H9 (cell line): ENCODE results near the gene PTPN12. TPM values are rescaled to one million over a fixed set of nuclear protein-coding genes. Genes with fewer than 3 reads are reported as not detected.

ENCODE experiments used
- DNase-seq: peaks from one replicate; pipeline ENCODE4 v3.0.0-alpha.2; 2017
- H2AFZ ChIP-seq: one replicate; pipeline ENCODE4 v1.6.1; 2013; ENCODE audit warnings: mild to moderate bottlenecking, low read length, control low read depth, moderate library complexity
- H2AK5ac ChIP-seq: 2 replicates; pipeline ENCODE4 v1.6.1; 2013; ENCODE audit warnings: low read length, control low read depth, mixed read lengths; ENCODE audit not compliant: insufficient read length
- H2BK120ac ChIP-seq: one replicate; pipeline ENCODE4 v1.6.1; 2013; ENCODE audit warnings: low read depth, mild to moderate bottlenecking, low read length, control low read depth, inconsistent platforms; ENCODE audit not compliant: poor library complexity, severe bottlenecking
- H2BK12ac ChIP-seq: 2 replicates; pipeline ENCODE4 v1.6.1; 2013; ENCODE audit warnings: low read length, control low read depth, mixed read lengths, low read depth; ENCODE audit not compliant: insufficient read length
- H2BK15ac ChIP-seq: 2 replicates; pipeline ENCODE4 v1.6.1; 2013; ENCODE audit warnings: low read depth, low read length, control low read depth
- H2BK20ac ChIP-seq: one replicate; pipeline ENCODE4 v1.6.1; 2013; ENCODE audit warnings: low read depth, mild to moderate bottlenecking, low read length, control low read depth, inconsistent platforms; ENCODE audit not compliant: poor library complexity, severe bottlenecking
- H2BK5ac ChIP-seq: 2 replicates; pipeline ENCODE4 v1.6.1; 2013; ENCODE audit warnings: low read length, control low read depth, mixed read lengths; ENCODE audit not compliant: insufficient read length
- H3K14ac ChIP-seq: 2 replicates; pipeline ENCODE4 v1.6.1; 2013; ENCODE audit warnings: low read length, control low read depth; ENCODE audit not compliant: insufficient read depth
- H3K18ac ChIP-seq: 2 replicates; pipeline ENCODE4 v1.6.1; 2013; ENCODE audit warnings: low read depth, mild to moderate bottlenecking, mixed read lengths, low read length, control low read depth; ENCODE audit not compliant: insufficient read length
- H3K23ac ChIP-seq: 2 replicates; pipeline ENCODE4 v1.6.1; 2013; ENCODE audit warnings: low read length, control low read depth, mixed read lengths, low read depth; ENCODE audit not compliant: insufficient read length
- H3K23me2 ChIP-seq: 2 replicates; pipeline ENCODE4 v1.6.1; 2013; ENCODE audit warnings: low read depth, mild to moderate bottlenecking, mixed read lengths, low read length, control low read depth; ENCODE audit not compliant: insufficient read length, poor library complexity, severe bottlenecking
- H3K27ac ChIP-seq: 2 replicates; pipeline ENCODE4 v1.5.1; 2013; ENCODE audit warnings: low read length, control low read depth, mixed read lengths, low read depth; ENCODE audit not compliant: insufficient read length
- H3K27me3 ChIP-seq: 2 replicates; pipeline ENCODE4 v1.6.1; 2013; ENCODE audit warnings: low read length, control low read depth, inconsistent platforms; ENCODE audit not compliant: insufficient read depth
- H3K4ac ChIP-seq: 2 replicates; pipeline ENCODE4 v1.6.1; 2013; ENCODE audit warnings: low read depth, mild to moderate bottlenecking, control low read depth, inconsistent platforms, low read length, moderate library complexity
- H3K4me1 ChIP-seq: 2 replicates; pipeline ENCODE4 v1.6.1; 2013; ENCODE audit warnings: low read length, control low read depth, inconsistent platforms; ENCODE audit not compliant: insufficient read depth
- H3K4me2 ChIP-seq: 2 replicates; pipeline ENCODE4 v1.6.1; 2013; ENCODE audit warnings: low read length, control low read depth, mixed read lengths; ENCODE audit not compliant: insufficient read length, insufficient read depth
- H3K56ac ChIP-seq: 2 replicates; pipeline ENCODE4 v1.6.1; 2013; ENCODE audit warnings: low read depth, mild to moderate bottlenecking, mixed read lengths, low read length, control low read depth; ENCODE audit not compliant: insufficient read length
- H3K79me1 ChIP-seq: 2 replicates; pipeline ENCODE4 v1.6.1; 2013; ENCODE audit warnings: low read depth, mild to moderate bottlenecking, moderate library complexity, low read length, control low read depth, inconsistent platforms; ENCODE audit not compliant: insufficient read depth, poor library complexity, severe bottlenecking
- H3K79me2 ChIP-seq: 2 replicates; pipeline ENCODE4 v1.6.1; 2013; ENCODE audit warnings: low read length, control low read depth, inconsistent platforms; ENCODE audit not compliant: insufficient read depth
- H3K9ac ChIP-seq: 2 replicates; pipeline ENCODE4 v1.6.1; 2013; ENCODE audit warnings: low read length, control low read depth, mixed read lengths; ENCODE audit not compliant: insufficient read length; ENCODE audit errors: extremely low read depth
- H3K9me3 ChIP-seq: one replicate; pipeline ENCODE4 v1.6.1; 2013; ENCODE audit warnings: low read depth, low read length, inconsistent platforms; ENCODE audit not compliant: control insufficient read depth
- H3T11ph ChIP-seq: one replicate; pipeline ENCODE4 v1.6.1; 2013; ENCODE audit warnings: mild to moderate bottlenecking, low read length, control low read depth, inconsistent platforms
- H4K20me1 ChIP-seq: one replicate; pipeline ENCODE4 v1.6.1; 2013; ENCODE audit not compliant: control insufficient read depth, insufficient read length, insufficient read depth
- H4K5ac ChIP-seq: 2 replicates; pipeline ENCODE4 v1.6.1; 2013; ENCODE audit warnings: low read depth, mild to moderate bottlenecking, mixed read lengths, low read length, control low read depth; ENCODE audit not compliant: insufficient read length
- H4K8ac ChIP-seq: replicated peaks from 2 replicates; pipeline ENCODE4 v1.6.1; 2013; ENCODE audit warnings: low read length, control low read depth, mixed read lengths, low read depth; ENCODE audit not compliant: insufficient read length
- H4K91ac ChIP-seq: 2 replicates; pipeline ENCODE4 v1.6.1; 2013; ENCODE audit warnings: low read depth, mild to moderate bottlenecking, moderate library complexity, mixed read lengths, low read length, control low read depth; ENCODE audit not compliant: insufficient read length
- H3K27ac Mint-ChIP-seq, 3 experiments: 2 replicates in 2 of 3; 3 replicates in 1 of 3; pipeline ENCODE4 v1.8.0; 2020 to 2021; ENCODE audit warnings: mixed read lengths in 3 of 3, mild to moderate bottlenecking in 1 of 3, moderate library complexity in 1 of 3
- H3K27me3 Mint-ChIP-seq: 2 replicates; pipeline ENCODE4 v1.8.0; 2021; ENCODE audit warnings: low read depth, mild to moderate bottlenecking, moderate library complexity, mixed read lengths
- H3K36me3 Mint-ChIP-seq, 3 experiments: 2 replicates in 2 of 3; 3 replicates in 1 of 3; pipeline ENCODE4 v1.8.0; 2020 to 2021; ENCODE audit warnings: low read depth in 3 of 3, mixed read lengths in 3 of 3; ENCODE audit not compliant: insufficient read depth in 1 of 3
- H3K4me1 Mint-ChIP-seq, 2 experiments: 2 replicates each; pipeline ENCODE4 v1.8.0; 2020; ENCODE audit warnings: mixed read lengths in 2 of 2
- H3K4me3 Mint-ChIP-seq, 2 experiments: 2 replicates in 1 of 2; 3 replicates in 1 of 2; pipeline ENCODE4 v1.8.0; 2020 to 2021; ENCODE audit warnings: mild to moderate bottlenecking in 2 of 2, mixed read lengths in 2 of 2, moderate library complexity in 1 of 2
- H3K9me3 Mint-ChIP-seq, 2 experiments: 2 replicates in 1 of 2; 3 replicates in 1 of 2; pipeline ENCODE4 v1.8.0; 2020; ENCODE audit warnings: mild to moderate bottlenecking in 2 of 2, mixed read lengths in 2 of 2, moderate library complexity in 1 of 2
- CTCF ChIP-seq: fragments of 200-600 bp; sonication (generic); conservative IDR thresholded peaks from 3 replicates; pipeline ENCODE4 v1.8.0; 2021; ENCODE audit warnings: antibody characterized with exemption, mild to moderate bottlenecking
- WGBS: extraction: QIAGEN DNeasy Blood & Tissue Kit; methylation state at CpG from one replicate; pipeline ENCODE4 v1.1.7; 2013; ENCODE audit warnings: missing lambda C conversion rate, low lambda C conversion rate, mixed read lengths; ENCODE audit not compliant: insufficient read length; ENCODE audit errors: extremely low coverage; 5-methylcytosine and 5-hydroxymethylcytosine counted together
- total RNA-seq: library from RNA; stranded (reverse); gene quantifications from 2 replicates; pipeline ENCODE4 v1.2.1, GENCODE V29; 2021

The PTPN12 gene
- total RNA-seq, 1 experiment from 2014 or later, result 128 TPM

DNA sequence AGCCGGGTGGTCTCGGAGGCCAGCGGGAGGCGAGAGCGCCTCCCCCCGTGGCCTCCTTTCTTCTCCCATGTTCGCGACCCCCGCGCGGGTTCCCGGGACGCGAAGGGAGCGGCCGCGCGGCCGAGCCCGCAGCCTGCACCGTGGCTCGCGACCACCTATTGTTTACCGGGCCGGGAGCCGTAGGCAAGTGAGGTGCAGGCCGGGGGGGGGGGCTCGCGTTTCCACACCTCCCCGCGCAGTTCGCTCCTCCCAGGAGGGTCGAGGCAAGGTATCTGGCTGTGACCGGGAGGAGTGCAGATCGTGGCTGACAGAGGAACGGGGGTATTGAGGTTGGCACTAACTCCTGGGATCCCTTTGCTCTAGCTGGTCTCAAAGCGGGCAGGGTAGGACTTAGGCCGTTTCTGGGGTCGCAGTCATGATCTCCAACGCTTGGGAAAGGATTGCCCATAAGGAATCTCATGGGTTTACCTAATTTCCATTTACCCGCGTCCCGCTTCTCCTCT is 734 bp downstream of the PTPN12 start:
- no peak overlapping the region for H3K4ac ChIP-seq
- no peak overlapping the region for H4K5ac ChIP-seq
- H3K9me3 Mint-ChIP-seq, result peaks cover 10 to 13% of the 10 kb centered on the region in 2 experiments
- H3K23ac ChIP-seq, result peak overlapping the region; percentile 36
- H4K20me1 ChIP-seq, result no peaks in the 10 kb centered on the region
- H3K9ac ChIP-seq, result peak overlapping the region; percentile 93
- peaks cover 6% of the 10 kb centered on the region for H3K23me2 ChIP-seq
- H3K36me3 Mint-ChIP-seq, result peaks cover 12 to 14% (median 13%) of the 10 kb centered on the region in 3 experiments
- H3K14ac ChIP-seq, result peak overlapping the region; percentile 93
- H4K91ac ChIP-seq, result no peak overlapping the region
- DNase-seq, result no peak
- H3K56ac ChIP-seq, result peak overlapping the region; percentile 14
- H3K79me1 ChIP-seq, result peaks cover 4% of the 10 kb centered on the region
- peaks cover 33% of the 10 kb centered on the region; the same call in 1 of the 2 replicates for H3K79me2 ChIP-seq
- peaks cover 29 to 41% of the 10 kb centered on the region in 2 experiments for H3K4me1 Mint-ChIP-seq
- H3K27ac ChIP-seq, result peak overlapping the region; percentile 84
- peak overlapping the region; percentile 91 for H3K4me2 ChIP-seq
- H3K27me3 Mint-ChIP-seq, result no peaks in the 10 kb centered on the region
- H2AK5ac ChIP-seq, result no peak overlapping the region
- no peak overlapping the region for H4K8ac ChIP-seq
- H2BK20ac ChIP-seq, result no peak overlapping the region
- no peaks in the 10 kb centered on the region for H3K27me3 ChIP-seq
- WGBS, result no CpG with 5 or more reads among the region's 43 CpGs
- no peak overlapping the region for H3T11ph ChIP-seq
- no peaks in the 10 kb centered on the region for H3K9me3 ChIP-seq
- H2BK12ac ChIP-seq, result no peak overlapping the region
- no peak overlapping the region for H2BK120ac ChIP-seq
- H3K4me3 Mint-ChIP-seq, result peak overlapping the region; percentile 97 to 99
- H3K18ac ChIP-seq, result peak overlapping the region; percentile 68
- H3K27ac Mint-ChIP-seq, result peak overlapping the region; percentile 97 to 100 (median 98)
- H2BK15ac ChIP-seq, result no peak overlapping the region
- no peaks in the 10 kb centered on the region; the same call in 1 of the 2 replicates for H3K4me1 ChIP-seq
- no peak overlapping the region for H2BK5ac ChIP-seq
- TF ChIP-seq CTCF, result no peak
- H2AFZ ChIP-seq, result no peak overlapping the region
